HG02970 (cell line): ENCODE results near the gene DESI2.
"Not testable (repeated sequence)": the region's sequence is repeated elsewhere in the genome, so short reads cannot be mapped to it uniquely, and the experiment has no call there.

Source experiments
- ATAC-seq: cut with Tn5 transposase; IDR thresholded peaks from one replicate; pipeline ENCODE4 v1.9.1; 2021; ENCODE audit warnings: mild to moderate bottlenecking, moderate library complexity, moderate number of reproducible peaks; ENCODE audit not compliant: unreplicated experiment, low FRiP score

DESI2 gene

GRCh38 chr1:244654108-244655038, 1.4 kb downstream of the DESI2 start:
- no peak for ATAC-seq

- ATAC-seq: no peak
Observed at GRCh38 chr1:244655186-244655585, 2.3 kb downstream of the DESI2 start.

GRCh38 chr1:244657421-244657820, 4.5 kb downstream of the DESI2 start:
- no peak for ATAC-seq

- ATAC-seq: no peak
Observed at GRCh38 chr1:244659694-244660093, 6.8 kb downstream of the DESI2 start.

- ATAC-seq: no peak
Observed at GRCh38 chr1:244660595-244660994, 7.7 kb downstream of the DESI2 start.

GRCh38 chr1:244661569-244662312, 8.8 kb downstream of the DESI2 start:
- ATAC-seq: not testable (repeated sequence)

- no peak for ATAC-seq
Observed at GRCh38 chr1:244662599-244662998, 9.7 kb downstream of the DESI2 start.

GRCh38 chr1:244664353-244664752, 11.4 kb downstream of the DESI2 start:
- no peak for ATAC-seq

- ATAC-seq: no peak
Observed at GRCh38 chr1:244665771-244666217, 12.9 kb downstream of the DESI2 start.

- not testable (repeated sequence) for ATAC-seq
Observed at GRCh38 chr1:244666672-244667418, 13.9 kb downstream of the DESI2 start.

- no peak for ATAC-seq
Observed at GRCh38 chr1:244667797-244668196, 14.9 kb downstream of the DESI2 start.

GRCh38 chr1:244672946-244673682, 20.2 kb downstream of the DESI2 start:
- no peak for ATAC-seq

GRCh38 chr1:244674446-244674845, 21.5 kb downstream of the DESI2 start:
- no peak for ATAC-seq

GRCh38 chr1:244675167-244675566, 22.2 kb downstream of the DESI2 start:
- no peak for ATAC-seq

- ATAC-seq: no peak
Observed at GRCh38 chr1:244678697-244679096, 25.8 kb downstream of the DESI2 start.

GRCh38 chr1:244680667-244681066, 27.7 kb downstream of the DESI2 start:
- no peak for ATAC-seq

- ATAC-seq: not testable (repeated sequence)
Observed at GRCh38 chr1:244682087-244682486, 29.2 kb downstream of the DESI2 start.

GRCh38 chr1:244695937-244696336, 43.0 kb downstream of the DESI2 start:
- no peak for ATAC-seq

GRCh38 chr1:244699741-244700140, 46.8 kb downstream of the DESI2 start:
- no peak for ATAC-seq

- ATAC-seq: no peak
Observed at GRCh38 chr1:244700808-244701207, 47.9 kb downstream of the DESI2 start.
